GM19395 (cell line): ENCODE data around the gene C1QTNF8.
"Not testable (repeated sequence)": the region's sequence is repeated elsewhere in the genome, so short reads cannot be mapped to it uniquely, and the experiment has no call there.

Source experiments
- ATAC-seq: cut with Tn5 transposase; IDR thresholded peaks from one replicate; pipeline ENCODE4 v1.9.1; 2021; ENCODE audit warnings: mild to moderate bottlenecking, moderate library complexity; ENCODE audit not compliant: unreplicated experiment

C1QTNF8 gene

GRCh38 chr16:1095450-1096168 is 435 bp downstream of the C1QTNF8 start:
- ATAC-seq = no peak

DNA sequence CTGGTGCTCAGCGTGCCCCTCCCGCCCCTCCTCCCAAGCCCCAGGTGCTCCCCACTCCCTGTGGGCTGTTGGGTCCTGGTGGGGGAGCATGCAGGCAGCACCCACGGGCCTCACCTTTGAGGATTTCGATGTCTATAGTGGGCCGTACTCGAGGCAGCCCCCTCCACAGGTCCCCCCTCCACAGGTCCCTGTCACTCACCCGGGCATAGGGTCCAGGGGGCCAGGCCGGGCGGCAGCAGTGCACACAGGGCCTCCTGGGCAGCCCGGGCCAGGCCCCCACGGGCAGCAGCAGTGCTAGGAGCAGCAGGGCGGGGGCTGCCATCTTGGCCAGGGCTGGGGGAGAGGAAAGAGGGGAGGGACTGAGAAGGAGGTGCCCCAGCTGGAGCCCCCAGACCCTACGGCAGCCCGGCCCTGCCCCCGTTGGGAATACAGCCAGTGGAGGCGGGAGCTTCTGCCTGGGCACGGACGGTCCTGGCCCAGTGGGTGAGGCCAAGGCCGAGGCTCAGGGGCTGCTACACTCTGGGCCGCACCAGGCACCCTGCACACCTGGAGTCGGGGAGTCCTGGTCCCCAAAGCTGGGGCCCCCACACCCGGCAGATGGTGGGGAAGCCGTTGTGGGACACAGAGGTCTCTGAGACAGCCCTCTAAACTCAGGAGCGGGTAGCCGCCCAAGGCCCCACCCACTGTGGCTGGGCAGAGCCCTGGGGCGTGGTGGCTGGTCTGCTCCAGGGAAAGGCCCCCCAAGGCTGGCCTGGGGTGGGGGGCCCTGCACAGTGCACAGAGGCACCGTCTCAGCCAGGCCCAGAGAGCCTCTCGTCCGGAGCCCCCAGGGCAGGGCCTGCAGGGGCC is 1.2 kb downstream of the C1QTNF8 start:
- ATAC-seq = no peak

DNA sequence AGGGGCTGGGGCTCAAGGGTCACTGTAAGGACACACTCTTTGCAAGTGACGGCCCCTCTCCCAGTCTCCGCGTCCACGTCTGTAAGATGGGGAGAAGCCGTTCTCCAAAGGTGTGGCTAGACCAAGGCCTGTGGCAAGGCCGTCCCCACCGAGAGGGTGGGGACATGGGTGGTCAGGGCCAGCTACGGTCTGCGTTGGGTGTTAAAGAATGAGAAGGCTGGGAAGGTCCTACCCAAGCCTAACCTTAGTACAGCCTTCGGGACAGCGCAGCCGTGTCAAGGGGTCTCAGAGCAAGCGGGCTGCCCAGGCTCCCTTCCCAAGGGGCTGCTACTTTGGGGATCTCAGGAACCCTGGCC is 1.9 kb downstream of the C1QTNF8 start:
- no peak for ATAC-seq

GRCh38 chr16:1093284-1094123 is 2.5 kb downstream of the C1QTNF8 start:
- no peak for ATAC-seq

- ATAC-seq = not testable (repeated sequence)
Measured at GRCh38 chr16:1092685-1093283, 3.3 kb downstream of the C1QTNF8 start.

DNA sequence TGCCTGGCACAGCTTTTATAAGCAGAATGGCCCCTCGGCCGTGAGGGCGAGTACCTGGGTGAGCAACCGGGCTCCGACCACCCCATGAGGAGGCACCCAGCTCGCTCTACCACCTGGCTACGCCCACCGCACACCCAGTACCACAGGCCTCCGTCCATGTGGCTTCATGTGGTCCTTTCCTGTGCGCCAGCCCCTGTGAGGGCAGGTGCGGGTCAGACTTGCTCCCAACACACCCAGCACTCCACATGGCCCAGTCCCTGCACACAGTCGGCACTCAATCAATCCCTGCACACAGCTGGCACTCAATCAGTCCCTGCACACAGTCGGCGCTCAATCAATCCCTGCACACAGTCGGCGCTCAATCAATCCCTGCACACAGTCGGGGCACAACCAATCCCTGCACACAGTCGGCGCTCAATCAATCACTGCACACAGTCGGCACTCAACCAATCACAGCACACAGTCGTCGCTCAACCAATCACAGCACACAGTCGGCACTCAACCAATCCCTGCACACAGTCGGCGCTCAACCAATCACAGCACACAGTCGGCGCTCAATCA is 4.0 kb downstream of the C1QTNF8 start:
- no peak for ATAC-seq

DNA sequence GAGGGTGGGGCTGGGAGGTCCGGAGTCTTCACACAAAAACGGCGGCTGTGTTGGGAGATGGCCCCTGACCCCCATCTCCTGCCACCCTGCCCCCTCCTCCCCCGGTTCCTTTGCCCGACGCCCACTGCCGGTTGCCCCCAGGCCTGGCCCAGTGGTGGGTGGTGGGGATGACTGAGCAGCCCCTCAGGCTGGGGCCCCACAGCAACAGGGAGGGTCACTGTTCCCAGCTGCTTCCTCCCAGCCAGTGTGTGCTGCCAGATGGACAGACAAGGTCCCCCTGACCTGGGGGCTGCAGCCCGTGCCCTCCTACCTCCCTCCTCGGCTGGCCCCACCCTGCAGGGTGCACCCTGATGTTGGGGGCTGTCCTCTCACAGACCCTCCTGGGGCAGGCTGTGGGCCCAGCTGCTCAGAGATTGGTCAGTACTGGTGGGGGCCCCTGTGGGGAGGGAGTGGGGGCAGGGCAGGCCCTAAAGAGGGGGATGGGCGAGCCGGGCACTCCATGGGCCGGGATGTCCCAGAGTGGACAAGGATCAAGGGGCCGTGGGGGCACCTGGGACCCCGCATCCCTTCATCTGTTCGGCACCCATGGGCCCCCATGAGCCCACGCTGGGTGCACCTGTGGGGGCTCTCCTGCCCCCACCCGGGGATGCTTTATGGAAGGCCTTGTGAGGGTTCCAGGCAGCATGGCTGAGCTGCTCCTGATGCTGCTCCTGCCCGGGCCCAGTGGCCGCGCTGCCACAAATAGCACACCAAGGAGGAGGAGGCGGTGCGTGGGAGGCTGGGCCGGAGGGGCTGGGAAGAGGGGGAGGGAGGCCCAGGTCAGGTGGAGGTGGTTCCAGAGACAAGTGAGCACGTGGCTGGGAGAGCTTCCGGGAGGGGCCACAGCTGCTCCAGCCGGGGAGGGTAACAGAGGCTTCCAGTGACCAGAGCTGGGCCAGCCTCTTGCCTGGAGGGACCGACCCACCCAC is 5.1 kb downstream of the C1QTNF8 start:
- ATAC-seq = no peak

- no peak for ATAC-seq
Measured at GRCh38 chr16:1089822-1090619, 6.0 kb downstream of the C1QTNF8 start.

DNA sequence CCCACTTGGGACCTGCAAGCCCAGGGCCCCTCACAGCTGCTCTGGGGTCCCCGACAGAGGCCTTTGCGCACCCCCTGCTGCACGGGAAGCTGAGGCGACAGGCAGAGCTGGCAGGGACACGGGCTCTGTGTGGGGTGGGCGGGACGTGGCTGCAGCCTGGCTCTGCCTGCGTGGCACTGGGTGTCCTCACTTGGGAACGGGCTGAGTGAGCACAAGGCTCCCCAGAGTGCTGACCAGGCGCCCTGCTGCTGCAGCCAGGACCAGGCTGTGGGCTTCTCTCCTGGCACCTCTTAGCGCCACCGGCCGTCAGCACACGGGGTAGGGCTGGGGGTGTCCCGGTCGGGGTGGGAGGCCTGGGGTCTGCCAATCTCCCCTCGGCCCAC is 6.6 kb downstream of the C1QTNF8 start:
- no peak for ATAC-seq

GRCh38 chr16:1088295-1089170 is 7.5 kb downstream of the C1QTNF8 start:
- no peak for ATAC-seq

DNA sequence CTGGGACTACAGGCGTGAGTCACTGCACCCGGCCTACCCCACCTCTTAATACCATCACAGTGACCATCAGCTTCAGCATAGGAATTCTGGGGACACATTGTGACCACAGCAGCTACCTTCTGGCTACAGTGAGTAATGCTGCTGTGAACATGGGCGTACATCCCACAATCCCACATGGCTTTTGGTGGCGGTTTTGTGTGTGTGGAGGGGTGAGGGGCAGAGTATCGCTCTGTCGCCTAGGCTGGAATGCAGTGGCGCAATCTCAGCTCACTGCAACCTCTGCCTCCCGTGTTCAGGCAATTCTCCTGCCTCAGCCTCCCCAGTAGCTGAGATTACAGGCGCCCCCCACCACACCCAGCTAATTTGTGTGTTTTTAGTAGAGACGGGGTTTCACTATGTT is 9.6 kb downstream of the C1QTNF8 start:
- not testable (repeated sequence) for ATAC-seq

DNA sequence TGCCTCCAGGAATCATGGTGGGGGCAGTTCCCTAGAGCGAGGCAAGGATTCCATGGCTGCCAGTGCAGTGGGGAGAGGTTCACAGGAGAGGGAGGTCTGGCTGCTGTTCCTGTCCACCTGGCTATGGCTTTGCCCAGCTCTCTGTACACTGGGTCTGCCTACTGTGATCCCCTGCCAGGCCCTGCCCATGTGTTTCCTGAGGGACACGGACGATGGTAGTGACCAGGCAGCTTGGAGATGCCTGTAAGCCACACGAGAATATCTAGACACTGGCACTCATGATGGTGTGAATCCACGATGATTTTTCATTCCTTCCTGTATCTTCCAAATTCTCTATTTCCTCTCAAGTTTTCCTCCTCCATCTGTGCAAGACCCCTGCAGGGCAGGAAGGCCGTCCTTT is 11.1 kb downstream of the C1QTNF8 start:
- ATAC-seq = no peak

- ATAC-seq = no peak
Measured at GRCh38 chr16:1082952-1083675, 12.9 kb downstream of the C1QTNF8 start.

GRCh38 chr16:1082266-1082951 is 13.6 kb downstream of the C1QTNF8 start:
- no peak for ATAC-seq

- no peak for ATAC-seq
Measured at GRCh38 chr16:1081734-1082265, 14.2 kb downstream of the C1QTNF8 start.
